ENCODE data around the gene GALNT9.
"Not testable (repeated sequence)": the region's sequence is repeated elsewhere in the genome, so short reads cannot be mapped to it uniquely, and the experiment has no call there.

Gene GALNT9

GRCh38 chr12:132277374-132277941, 51.9 kb downstream of the GALNT9 start:
- DNase-seq = no peak

GRCh38 chr12:132276827-132277373, 52.5 kb downstream of the GALNT9 start:
- no peak for DNase-seq

- DNase-seq = no peak
These were observed 53.1 kb downstream of the GALNT9 start for GRCh38 chr12:132276066-132276826.

- no peak for DNase-seq
These were observed 53.8 kb downstream of the GALNT9 start for GRCh38 chr12:132275631-132276030.

- no peak for DNase-seq
These were observed 54.3 kb downstream of the GALNT9 start for GRCh38 chr12:132275110-132275531.

GRCh38 chr12:132273992-132274334, 55.4 kb downstream of the GALNT9 start:
- no peak for DNase-seq

- DNase-seq = no peak
These were observed 56.7 kb downstream of the GALNT9 start for GRCh38 chr12:132272711-132273110.

GRCh38 chr12:132271755-132272092, 57.7 kb downstream of the GALNT9 start:
- DNase-seq = no peak

- DNase-seq = no peak
These were observed 58.2 kb downstream of the GALNT9 start for GRCh38 chr12:132270969-132271754.

GRCh38 chr12:132270516-132270915, 58.9 kb downstream of the GALNT9 start:
- DNase-seq = no peak

GRCh38 chr12:132269271-132269968, 60.0 kb downstream of the GALNT9 start:
- no peak for DNase-seq

- no peak for DNase-seq
These were observed 60.7 kb downstream of the GALNT9 start for GRCh38 chr12:132268674-132269073.

GRCh38 chr12:132267873-132268272, 61.5 kb downstream of the GALNT9 start:
- no peak for DNase-seq

GRCh38 chr12:132266802-132267201, 62.6 kb downstream of the GALNT9 start:
- no peak for DNase-seq

- no peak for DNase-seq
These were observed 63.0 kb downstream of the GALNT9 start for GRCh38 chr12:132266370-132266769.

GRCh38 chr12:132265822-132266221, 63.6 kb downstream of the GALNT9 start:
- not testable (repeated sequence) for DNase-seq

GRCh38 chr12:132265056-132265800, 64.2 kb downstream of the GALNT9 start:
- no peak for DNase-seq

- no peak for DNase-seq
These were observed 65.0 kb downstream of the GALNT9 start for GRCh38 chr12:132264086-132265010.

- DNase-seq = no peak
These were observed 65.8 kb downstream of the GALNT9 start for GRCh38 chr12:132263451-132264049.

GRCh38 chr12:132263061-132263360, 66.4 kb downstream of the GALNT9 start:
- DNase-seq = no peak
